Measurements from ENCODE around the gene TOMM34. TPM values are rescaled to one million over a fixed set of nuclear protein-coding genes. Genes with fewer than 3 reads are reported as not detected.

The TOMM34 gene
- total and polyA plus RNA-seq, 2 of the 13 experiments (the other 11 are each of a cell fraction or from before 2014, with no cell fraction given): 36.2 to 52.0 TPM

DNA sequence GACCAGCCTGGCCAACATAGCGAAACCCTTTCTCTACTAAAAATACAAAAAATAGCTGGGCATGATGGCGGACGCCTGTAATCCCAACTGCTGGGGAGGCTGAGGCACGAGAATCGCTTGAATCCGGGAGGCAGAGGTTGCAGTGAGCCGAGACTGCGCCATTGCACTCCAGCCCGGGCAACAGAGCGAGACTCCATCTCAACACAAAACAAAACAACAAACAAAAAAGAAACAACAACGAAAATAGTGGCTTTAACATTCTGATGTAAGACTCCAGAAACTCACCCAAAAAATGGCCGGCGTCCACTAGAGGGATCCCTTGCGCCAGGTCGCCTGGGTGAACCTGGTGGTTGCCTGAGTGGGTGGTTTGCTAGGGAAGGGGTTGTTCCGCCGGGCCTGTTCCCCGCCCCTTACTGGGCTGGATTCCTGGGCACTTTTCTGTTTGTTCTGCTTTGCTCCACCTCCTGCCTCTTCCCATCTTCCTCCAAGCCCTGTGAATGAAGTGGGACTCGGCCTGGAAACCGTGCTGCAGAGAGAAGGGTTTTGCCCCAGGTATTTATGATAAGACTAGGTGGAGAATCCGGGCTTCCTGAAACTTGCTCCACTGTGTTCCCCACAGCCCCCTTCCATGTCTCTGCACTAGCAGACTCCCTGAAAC, 48.8 kb downstream of the TOMM34 start (continued):
- no peak for TF ChIP-seq TCF12 (IDR thresholded peaks at IDR 0.05)
- no peak for TF ChIP-seq TCF12 (CRISPR knock-in tag; IDR thresholded peaks at IDR 0.05)
- no peak; the same call in 1 of the 2 replicates for TF ChIP-seq ZNF44 (CRISPR knock-in tag; IDR thresholded peaks at IDR 0.05)
- no peak for TF ChIP-seq ZNF17 (CRISPR knock-in tag; IDR thresholded peaks at IDR 0.05)
- TF ChIP-seq HIVEP1 (CRISPR knock-in tag; IDR thresholded peaks at IDR 0.05): peak; percentile 79
- no peak for TF ChIP-seq CCAR2 (optimal IDR thresholded peaks at IDR 0.05; ENCODE audit: low read depth, low read length)
- peak; percentile 62; the same call in 1 of the 2 replicates for TF ChIP-seq ZNF136 (CRISPR knock-in tag; IDR thresholded peaks at IDR 0.05; ENCODE audit: low read depth)
- TF ChIP-seq, protein P1, sequence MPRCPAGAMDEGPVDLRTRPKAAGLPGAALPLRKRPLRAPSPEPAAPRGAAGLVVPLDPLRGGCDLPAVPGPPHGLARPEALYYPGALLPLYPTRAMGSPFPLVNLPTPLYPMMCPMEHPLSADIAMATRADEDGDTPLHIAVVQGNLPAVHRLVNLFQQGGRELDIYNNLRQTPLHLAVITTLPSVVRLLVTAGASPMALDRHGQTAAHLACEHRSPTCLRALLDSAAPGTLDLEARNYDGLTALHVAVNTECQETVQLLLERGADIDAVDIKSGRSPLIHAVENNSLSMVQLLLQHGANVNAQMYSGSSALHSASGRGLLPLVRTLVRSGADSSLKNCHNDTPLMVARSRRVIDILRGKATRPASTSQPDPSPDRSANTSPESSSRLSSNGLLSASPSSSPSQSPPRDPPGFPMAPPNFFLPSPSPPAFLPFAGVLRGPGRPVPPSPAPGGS (CRISPR knock-in tag; IDR thresholded peaks at IDR 0.05): 0 out of 2 replicates have a peak, but pooled peaks have one; percentile 31
- no peak for TF ChIP-seq MAFK (conservative IDR thresholded peaks at IDR 0.05 in 1 of 2, IDR thresholded peaks at IDR 0.05 in 1 of 2; ENCODE audit: low read length in 2 of 2)
- no peak for TF ChIP-seq ZC3H13 (CRISPR knock-in tag; IDR thresholded peaks at IDR 0.05)
- TF ChIP-seq ZNF563 (CRISPR knock-in tag; IDR thresholded peaks at IDR 0.05): no peak; the same call in 1 of the 2 replicates
- TF ChIP-seq, protein P2, sequence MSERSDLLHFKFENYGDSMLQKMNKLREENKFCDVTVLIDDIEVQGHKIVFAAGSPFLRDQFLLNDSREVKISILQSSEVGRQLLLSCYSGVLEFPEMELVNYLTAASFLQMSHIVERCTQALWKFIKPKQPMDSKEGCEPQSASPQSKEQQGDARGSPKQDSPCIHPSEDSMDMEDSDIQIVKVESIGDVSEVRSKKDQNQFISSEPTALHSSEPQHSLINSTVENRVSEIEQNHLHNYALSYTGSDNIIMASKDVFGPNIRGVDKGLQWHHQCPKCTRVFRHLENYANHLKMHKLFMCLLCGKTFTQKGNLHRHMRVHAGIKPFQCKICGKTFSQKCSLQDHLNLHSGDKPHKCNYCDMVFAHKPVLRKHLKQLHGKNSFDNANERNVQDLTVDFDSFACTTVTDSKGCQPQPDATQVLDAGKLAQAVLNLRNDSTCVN (CRISPR knock-in tag; IDR thresholded peaks at IDR 0.05; ENCODE audit: borderline replicate concordance): no peak
- no peak for TF ChIP-seq ZKSCAN5 (CRISPR knock-in tag; IDR thresholded peaks at IDR 0.05)
